ENCODE measurements around the gene S100A5.

Gene S100A5

DNA sequence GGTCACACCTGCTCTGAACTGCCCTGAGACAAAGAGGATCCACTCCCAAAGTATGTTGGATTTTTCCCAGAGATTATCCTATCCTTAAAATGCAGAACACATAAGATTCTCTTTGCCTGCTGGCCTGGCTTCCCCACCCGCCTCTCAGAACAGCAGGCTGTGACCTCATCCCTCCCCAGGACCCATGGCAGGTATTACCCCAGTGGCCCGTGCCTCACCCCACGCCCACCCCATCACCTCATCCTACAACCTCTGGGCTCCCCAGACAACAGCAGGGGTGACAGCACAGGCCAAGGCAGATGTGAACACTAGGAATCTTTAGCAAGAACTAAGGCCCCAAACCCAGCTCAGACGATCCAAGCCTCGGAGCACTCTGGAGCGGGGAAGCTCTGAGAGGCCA lies 45.2 kb downstream of the S100A5 start:
- no peak for TF ChIP-seq CTCF (conservative IDR thresholded peaks at IDR 0.05; ENCODE audit: low read depth, low read length)
- no peak for DNase-seq (ENCODE audit: low read depth)
- no peak overlapping the region for H3K4me3 ChIP-seq (ENCODE audit: low read depth, low read length)

DNA sequence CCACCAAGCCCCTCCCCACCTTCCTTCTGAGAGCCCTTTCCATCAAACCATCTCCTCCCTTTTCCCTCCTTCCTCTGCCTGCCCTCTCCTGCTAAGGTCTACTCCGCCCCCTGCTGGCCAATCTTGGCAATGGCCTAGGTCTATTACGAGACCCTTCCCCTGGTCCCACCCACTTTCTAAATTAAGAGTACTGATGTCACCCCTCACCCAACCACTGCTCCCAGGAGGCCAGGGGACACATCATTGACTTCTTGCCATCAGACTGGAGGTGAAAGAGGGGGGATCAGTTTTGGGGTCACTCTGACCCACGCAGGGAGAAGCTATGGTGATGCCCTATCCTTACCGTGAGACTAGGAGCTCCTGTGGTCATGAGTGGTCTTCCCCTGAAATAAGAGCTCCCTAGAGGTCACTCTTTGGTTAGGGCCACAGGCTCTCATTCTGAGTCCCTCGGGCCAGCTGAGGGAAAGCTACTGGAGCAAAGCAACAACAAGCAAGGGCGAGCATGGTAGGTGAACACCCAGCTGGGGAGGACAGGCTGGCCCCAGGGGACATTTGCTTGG lies 45.7 kb downstream of the S100A5 start:
- peak; percentile 98 for TF ChIP-seq CTCF (conservative IDR thresholded peaks at IDR 0.05; ENCODE audit: low read depth, low read length)
- H3K4me3 ChIP-seq (ENCODE audit: low read depth, low read length), result no peak overlapping the region
- DNase-seq (ENCODE audit: low read depth), result peak; percentile 73

DNA sequence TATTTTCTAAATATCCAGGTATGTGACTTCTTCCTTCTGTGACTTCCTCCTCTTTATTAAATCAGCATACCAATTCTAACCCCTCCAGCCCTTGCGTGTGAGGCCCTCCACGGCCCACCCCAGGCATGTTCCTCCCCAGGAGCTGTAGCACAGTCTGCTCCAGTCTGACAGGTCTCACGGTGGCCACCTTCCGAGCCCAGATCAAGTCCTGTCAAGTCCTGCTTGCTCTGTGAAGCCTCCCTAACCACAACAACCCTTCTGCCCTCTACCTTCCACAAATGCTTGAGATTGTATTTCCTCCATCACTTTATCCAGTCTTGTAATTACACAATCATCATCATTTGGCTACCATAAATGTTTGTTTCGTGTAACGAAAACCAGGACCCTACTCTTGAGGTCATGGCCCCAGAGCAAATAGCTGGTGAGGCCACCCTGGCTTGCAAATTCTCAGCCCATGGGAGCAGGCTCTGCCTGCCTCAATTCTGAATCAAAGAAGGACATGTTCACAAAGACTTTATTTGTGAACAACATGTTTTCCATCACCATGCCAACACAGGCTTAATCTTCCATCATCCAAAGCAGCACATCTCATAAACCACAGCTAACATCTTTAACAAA lies 47.3 kb downstream of the S100A5 start:
- DNase-seq (ENCODE audit: low read depth), result no peak
- no peak for TF ChIP-seq CTCF (conservative IDR thresholded peaks at IDR 0.05; ENCODE audit: low read depth, low read length)
- H3K4me3 ChIP-seq (ENCODE audit: low read depth, low read length), result no peak overlapping the region

GRCh38 chr1:153490272-153491051 lies 50.3 kb downstream of the S100A5 start:
- peak; percentile 88 for DNase-seq (ENCODE audit: low read depth)
- peak; percentile 10 for TF ChIP-seq CTCF (conservative IDR thresholded peaks at IDR 0.05; ENCODE audit: low read depth, low read length)
- H3K4me3 ChIP-seq (ENCODE audit: low read depth, low read length), result no peak overlapping the region

DNA sequence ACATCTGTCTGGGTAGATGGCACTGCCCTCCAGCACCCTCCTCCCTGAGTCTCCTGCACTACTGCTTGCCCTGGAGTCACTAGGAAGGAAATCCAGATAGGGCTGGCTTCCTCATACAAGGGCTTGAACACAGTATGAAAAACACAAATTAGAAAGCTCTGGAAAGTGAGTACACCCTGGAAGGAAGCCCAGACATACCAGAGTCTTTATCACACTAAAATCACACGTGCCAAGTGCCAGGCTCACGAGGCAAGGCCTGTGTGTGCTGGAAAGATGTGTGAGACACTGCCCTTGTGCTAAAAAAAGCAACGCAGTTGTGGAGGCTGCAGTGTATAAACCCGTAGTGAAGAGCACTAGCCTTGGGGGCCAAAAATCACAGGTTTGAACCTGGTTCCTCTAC lies 52.0 kb downstream of the S100A5 start:
- no peak for DNase-seq (ENCODE audit: low read depth)
- H3K4me3 ChIP-seq (ENCODE audit: low read depth, low read length), result no peak overlapping the region
- TF ChIP-seq CTCF (conservative IDR thresholded peaks at IDR 0.05; ENCODE audit: low read depth, low read length), result no peak

DNA sequence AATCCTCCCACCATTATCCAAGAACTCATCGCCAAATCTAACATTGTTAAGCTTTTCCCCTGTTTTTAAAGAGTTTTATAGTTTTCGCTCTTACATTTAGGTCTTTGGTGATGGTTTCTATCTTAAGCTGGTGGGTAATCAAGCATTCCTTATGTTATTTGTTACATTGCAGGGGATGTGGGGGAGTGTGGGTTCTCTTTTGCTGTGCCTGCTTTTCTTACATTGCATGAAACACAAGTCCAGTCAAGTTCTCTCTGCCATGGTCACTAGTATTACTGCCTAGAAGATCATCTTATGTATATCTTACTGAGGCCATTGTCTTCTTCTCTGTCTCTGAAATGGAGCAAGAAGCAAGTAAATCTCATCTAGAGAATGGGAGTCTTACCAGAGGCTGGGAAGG lies 53.0 kb downstream of the S100A5 start:
- no peak overlapping the region for H3K4me3 ChIP-seq (ENCODE audit: low read depth, low read length)
- TF ChIP-seq CTCF (conservative IDR thresholded peaks at IDR 0.05; ENCODE audit: low read depth, low read length), result no peak
- no peak for DNase-seq (ENCODE audit: low read depth)
